GM12878 (cell line): ENCODE measurements around the gene KRCC1. TPM values are rescaled to one million over a fixed set of nuclear protein-coding genes. Genes with fewer than 3 reads are reported as not detected.

Experiments used
- ATAC-seq: fragments of 200-7000 bp; cut with Tn5 transposase; 3 replicates; pipeline ENCODE4 v1.9.1; 2020; ENCODE audit warnings: mild to moderate bottlenecking, moderate library complexity
- BruUV-seq: library from RNA; stranded (reverse); fragments of 400-500 nt; replicated peaks from 2 replicates; lab custom pipeline; 2021; lab: Mats Ljungman, UMichigan
- CTCF ChIA-PET: fragments of 300-600 bp; sonication (Branson Sonifier 250); formaldehyde crosslinking; extraction: SDS; loops from one replicate; lab custom pipeline; 2021; ENCODE audit warnings: inconsistent platforms; lab: Yijun Ruan, JAX
- POLR2A ChIA-PET: fragments of 350-600 bp; formaldehyde crosslinking; extraction: SDS; loops from one replicate; lab custom pipeline; 2021; ENCODE audit warnings: inconsistent platforms; lab: Charles Lee
- RAD21 ChIA-PET: fragments of 300-600 bp; sonication (Branson Sonifier 250); formaldehyde crosslinking; loops from one replicate; lab custom pipeline; 2023; ENCODE audit warnings: antibody characterized with exemption; ENCODE audit not compliant: unreplicated experiment; lab: Charles Lee
- SMC1A ChIA-PET: fragments of 300-600 bp; sonication (Branson Sonifier 250); formaldehyde crosslinking; loops from one replicate; lab custom pipeline; 2023; ENCODE audit not compliant: unreplicated experiment, uncharacterized antibody; lab: Charles Lee
- DNase-seq: peaks from one replicate; pipeline ENCODE4 v3.0.0-alpha.2; 2011; ENCODE audit warnings: low read depth, low spot score
- FAIRE-seq: peaks from 3 replicates; lab custom pipeline; 2011; peaks lifted over from hg19 to GRCh38; lab: Jason Lieb, UNC
- H2AFZ ChIP-seq: 2 replicates; pipeline ENCODE4 v1.6.0; 2011; ENCODE audit warnings: low read depth, low read length, control low read depth; ENCODE audit not compliant: control insufficient read depth
- H3K27ac ChIP-seq: 2 replicates; pipeline ENCODE4 v1.5.1; 2011; ENCODE audit warnings: control low read depth; ENCODE audit not compliant: control insufficient read depth, insufficient read depth
- H3K27me3 ChIP-seq, 2 experiments: replicated peaks in 1 of 2; 2 replicates each; pipeline versions ENCODE4 v1.6.0 to v1.6.1; 2011; ENCODE audit warnings: low read length in 1 of 2; ENCODE audit not compliant: control insufficient read depth in 2 of 2, insufficient read depth in 2 of 2
- H3K36me3 ChIP-seq, 2 experiments: 2 replicates each; pipeline ENCODE4 v1.5.1; 2011; ENCODE audit warnings: low read length in 1 of 2; ENCODE audit not compliant: control insufficient read depth in 2 of 2, insufficient read depth in 2 of 2
- H3K4me1 ChIP-seq: 2 replicates; pipeline ENCODE4 v1.6.1; 2011; ENCODE audit warnings: mild to moderate bottlenecking, low read length, moderate library complexity, mixed read lengths; ENCODE audit not compliant: control insufficient read depth, insufficient read depth
- H3K4me2 ChIP-seq: 2 replicates; pipeline ENCODE4 v1.6.0; 2011; ENCODE audit warnings: control low read depth; ENCODE audit not compliant: control insufficient read depth, insufficient read depth
- H3K4me3 ChIP-seq: fragments of 200-600 bp; sonication (generic); 2 replicates; pipeline ENCODE4 v1.5.1; 2016
- H3K79me2 ChIP-seq: 2 replicates; pipeline ENCODE4 v1.6.0; 2011; ENCODE audit warnings: low read length; ENCODE audit not compliant: control insufficient read depth, insufficient read depth
- H3K9ac ChIP-seq: 2 replicates; pipeline ENCODE4 v1.8.0; 2011; ENCODE audit warnings: low read length, control low read depth, mixed read lengths; ENCODE audit not compliant: control insufficient read depth, insufficient read depth
- H3K9me3 ChIP-seq: replicated peaks from 3 replicates; pipeline ENCODE4 v1.5.1; 2011; ENCODE audit warnings: mild to moderate bottlenecking, low read length; ENCODE audit not compliant: control insufficient read depth, insufficient read depth
- H4K20me1 ChIP-seq: 2 replicates; pipeline ENCODE4 v1.6.0; 2011; ENCODE audit not compliant: control insufficient read depth, insufficient read depth
- HDAC2 ChIP-seq: fragments of 200-600 bp; sonication (generic); IDR thresholded peaks from 2 replicates; pipeline ENCODE4 v1.6.1; 2017
- RAD21 ChIP-seq: IDR thresholded peaks from 2 replicates; pipeline ENCODE4 v1.6.1; 2011; ENCODE audit warnings: mild to moderate bottlenecking, low read depth, low read length, moderate library complexity; ENCODE audit not compliant: insufficient read depth
- SMC3 ChIP-seq: IDR thresholded peaks from 2 replicates; pipeline ENCODE4 v1.6.1; 2011; ENCODE audit warnings: low read length, improper control_type of control experiment, borderline replicate concordance
- WGBS: methylation state at CpG from one replicate; pipeline ENCODE4 v1.1.6; 2016; ENCODE audit warnings: low lambda C conversion rate; ENCODE audit not compliant: insufficient replicate concordance, insufficient coverage; ENCODE audit errors: missing lambda C conversion rate; 5-methylcytosine and 5-hydroxymethylcytosine counted together
- in situ Hi-C: fragments of 300-500 bp; cut with MboI; formaldehyde crosslinking; loops from 9 replicates; pipeline ENCODE4 v1.14.3; 2018; ENCODE audit warnings: mixed read lengths
- intact Hi-C: fragments of 100-400 bp; cut with micrococcal nuclease; formaldehyde crosslinking; loops from one replicate; pipeline ENCODE4 v1.14.2; 2022; ENCODE audit not compliant: unreplicated experiment
- polyA plus RNA-seq, 11 experiments: library from polyadenylated mRNA; depleted of rRNA in 4 of 11; unstranded in 6 of 11; stranded (reverse) in 5 of 11; fragments of >200 nt; fragmentation: Nextera tagmentation in 4 of 11; fragmentation: Illumina TruSeq in 1 of 11; extraction: Ambion mirVana in 4 of 11; extraction: Trizol in 1 of 11; gene quantifications; 1 replicate in 1 of 11; 2 replicates in 10 of 11; pipeline versions ENCODE4 v1.2.1 to v1.2.3, GENCODE V29; 2011 to 2016; ENCODE audit warnings: inconsistent platforms in 2 of 11, missing spikeins in 2 of 11, low read depth in 1 of 11
- total RNA-seq, 4 experiments: library from RNA; depleted of rRNA in 3 of 4; stranded (reverse); fragments of >200 nt in 3 of 4; fragmentation: Illumina TruSeq in 1 of 4; extraction: Trizol in 1 of 4; gene quantifications; 2 replicates each; pipeline versions ENCODE4 v1.2.1 to v1.2.3, GENCODE V29; 2013 to 2021
- TF ChIP-seq, protein P1 (sequence below), 3 experiments: IDR thresholded peaks in 2 of 3; conservative IDR thresholded peaks in 1 of 3; 2 replicates each; pipeline ENCODE4 v1.5.1; 2011; ENCODE audit warnings: low read depth in 3 of 3, low read length in 3 of 3, mild to moderate bottlenecking in 3 of 3, control low read depth in 2 of 3, moderate library complexity in 2 of 3, inconsistent platforms in 1 of 3, mixed read lengths in 1 of 3; ENCODE audit not compliant: control insufficient read depth in 2 of 3, insufficient read depth in 1 of 3; ENCODE audit errors: extremely low read depth in 1 of 3
- TF ChIP-seq, protein P2 (sequence below): IDR thresholded peaks from 2 replicates; pipeline ENCODE4 v1.6.1; 2011; ENCODE audit warnings: low read depth, low read length, improper control_type of control experiment, borderline replicate concordance

The KRCC1 gene
- total and polyA plus RNA-seq, 10 of the 15 experiments (the other 5 are each of a cell fraction or from before 2014, with no cell fraction given), result 3.8 to 27.2 (median 12.5) TPM

GRCh38 chr2:88059979-88060906 lies 4.7 kb upstream of the KRCC1 start:
- Histone ChIP-seq H3K9ac (no peak overlapping the region), H4K20me1 (no peaks in the 10 kb centered on the region), H3K9me3 (no peaks in the 10 kb centered on the region), H3K27me3 (no peaks in the 10 kb centered on the region), H3K27ac (no peak overlapping the region), H3K36me3 (no peaks in the 10 kb centered on the region), H3K4me1 (peaks cover 4% of the 10 kb centered on the region), H3K4me3 (no peak overlapping the region), H3K4me2 (no peak overlapping the region), H3K79me2 (peaks cover 4% of the 10 kb centered on the region), H2AFZ (no peak overlapping the region)
- RAD21 ChIA-PET, result interaction anchor here (0.5 to 3.8 kb wide), 16 partner anchors 9 to 144 kb away, joined by 3 to 52 read pairs (median 3); no protein-coding TSS in a partner anchor
- BruUV-seq, result no TSS peak
- SMC1A ChIA-PET, result interaction anchor here (0.7 to 2.7 kb wide), 18 partner anchors 8 to 130 kb away, joined by 3 to 29 read pairs (median 4); no protein-coding TSS in a partner anchor
- POLR2A ChIA-PET, result interaction anchor here (0.5 to 1.2 kb wide), 2 partner anchors 100 to 226 kb away, joined by 3 read pairs; no protein-coding TSS in a partner anchor
- no peak for FAIRE-seq
- intact Hi-C loops, result loop anchor here (1.0 to 10.0 kb wide), 2 partner anchors 100 to 275 kb away; no protein-coding TSS in a partner anchor
- DNase-seq, result no peak
- 32% methylated on average over 5 of the region's 5 CpGs for WGBS
- in situ Hi-C loops, result loop anchor here (5.0 to 25.0 kb wide), 4 partner anchors 52 to 602 kb away; no protein-coding TSS in a partner anchor
- CTCF ChIA-PET, result interaction anchor here (0.5 to 4.7 kb wide), 52 partner anchors 9 to 1166 kb away, joined by 3 to 163 read pairs (median 4); partner anchors contain the start of gene RNU2-63P
- ATAC-seq, result peak; percentile 55
- TF ChIP-seq SMC3, result peak; percentile 73; the same call in 1 of the 2 replicates
- no peak for TF ChIP-seq HDAC2
- TF ChIP-seq, protein P1, sequence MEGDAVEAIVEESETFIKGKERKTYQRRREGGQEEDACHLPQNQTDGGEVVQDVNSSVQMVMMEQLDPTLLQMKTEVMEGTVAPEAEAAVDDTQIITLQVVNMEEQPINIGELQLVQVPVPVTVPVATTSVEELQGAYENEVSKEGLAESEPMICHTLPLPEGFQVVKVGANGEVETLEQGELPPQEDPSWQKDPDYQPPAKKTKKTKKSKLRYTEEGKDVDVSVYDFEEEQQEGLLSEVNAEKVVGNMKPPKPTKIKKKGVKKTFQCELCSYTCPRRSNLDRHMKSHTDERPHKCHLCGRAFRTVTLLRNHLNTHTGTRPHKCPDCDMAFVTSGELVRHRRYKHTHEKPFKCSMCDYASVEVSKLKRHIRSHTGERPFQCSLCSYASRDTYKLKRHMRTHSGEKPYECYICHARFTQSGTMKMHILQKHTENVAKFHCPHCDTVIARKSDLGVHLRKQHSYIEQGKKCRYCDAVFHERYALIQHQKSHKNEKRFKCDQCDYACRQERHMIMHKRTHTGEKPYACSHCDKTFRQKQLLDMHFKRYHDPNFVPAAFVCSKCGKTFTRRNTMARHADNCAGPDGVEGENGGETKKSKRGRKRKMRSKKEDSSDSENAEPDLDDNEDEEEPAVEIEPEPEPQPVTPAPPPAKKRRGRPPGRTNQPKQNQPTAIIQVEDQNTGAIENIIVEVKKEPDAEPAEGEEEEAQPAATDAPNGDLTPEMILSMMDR (IDR thresholded peaks at IDR 0.05 in 2 of 3, conservative IDR thresholded peaks at IDR 0.05 in 1 of 3; ENCODE audit: control insufficient read depth in 2 of 3, extremely low read depth in 1 of 3, insufficient read depth in 1 of 3, low read depth in 3 of 3, low read length in 3 of 3), result peak; percentile 73 to 77 (median 77)
- peak; percentile 82 for TF ChIP-seq RAD21
- TF ChIP-seq, protein P2, sequence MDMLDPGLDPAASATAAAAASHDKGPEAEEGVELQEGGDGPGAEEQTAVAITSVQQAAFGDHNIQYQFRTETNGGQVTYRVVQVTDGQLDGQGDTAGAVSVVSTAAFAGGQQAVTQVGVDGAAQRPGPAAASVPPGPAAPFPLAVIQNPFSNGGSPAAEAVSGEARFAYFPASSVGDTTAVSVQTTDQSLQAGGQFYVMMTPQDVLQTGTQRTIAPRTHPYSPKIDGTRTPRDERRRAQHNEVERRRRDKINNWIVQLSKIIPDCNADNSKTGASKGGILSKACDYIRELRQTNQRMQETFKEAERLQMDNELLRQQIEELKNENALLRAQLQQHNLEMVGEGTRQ, result no peak
